COR-L47 (cell line): Measurements from ENCODE around the gene ZNF232.
"Not testable (repeated sequence)": the region's sequence is repeated elsewhere in the genome, so short reads cannot be mapped to it uniquely, and the experiment has no call there.

Source experiments
- DNase-seq: peaks from one replicate; lab custom pipeline; 2025; lab: John Stamatoyannopoulos, UW

The ZNF232 gene

GRCh38 chr17:5129770-5130169 is 18.1 kb upstream of the ZNF232 start:
- not testable (repeated sequence) for DNase-seq

DNA sequence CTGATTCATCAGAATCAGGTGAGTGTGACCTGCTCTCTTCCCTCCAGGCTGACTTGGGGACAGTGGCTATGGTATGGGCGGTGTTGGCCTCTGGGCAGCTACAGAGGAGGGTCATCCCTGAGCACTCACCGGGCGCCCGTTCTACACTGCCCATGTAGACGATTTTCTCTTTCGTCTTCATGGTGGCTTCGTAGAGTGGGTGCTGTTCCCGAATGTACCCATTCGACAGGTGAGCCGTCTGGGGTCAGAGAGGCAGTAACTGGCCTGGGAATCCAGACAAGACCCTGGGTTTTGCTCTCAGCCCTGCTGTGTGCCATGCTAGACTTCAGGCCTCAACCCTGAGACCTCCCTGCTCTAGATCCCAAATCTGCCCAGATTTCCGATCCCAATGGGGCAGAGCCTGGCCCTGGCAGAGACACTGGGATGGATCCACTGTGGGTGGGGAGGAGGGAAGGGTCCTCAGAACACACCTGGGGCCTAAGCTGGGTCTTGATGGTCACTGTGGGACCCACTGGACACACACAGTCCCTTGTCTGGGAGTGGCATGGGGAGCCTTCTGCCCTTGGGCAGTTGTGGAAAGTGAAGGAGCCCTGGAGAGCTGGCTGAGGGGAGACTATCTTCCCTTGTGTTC is 17.3 kb upstream of the ZNF232 start:
- no peak for DNase-seq

DNA sequence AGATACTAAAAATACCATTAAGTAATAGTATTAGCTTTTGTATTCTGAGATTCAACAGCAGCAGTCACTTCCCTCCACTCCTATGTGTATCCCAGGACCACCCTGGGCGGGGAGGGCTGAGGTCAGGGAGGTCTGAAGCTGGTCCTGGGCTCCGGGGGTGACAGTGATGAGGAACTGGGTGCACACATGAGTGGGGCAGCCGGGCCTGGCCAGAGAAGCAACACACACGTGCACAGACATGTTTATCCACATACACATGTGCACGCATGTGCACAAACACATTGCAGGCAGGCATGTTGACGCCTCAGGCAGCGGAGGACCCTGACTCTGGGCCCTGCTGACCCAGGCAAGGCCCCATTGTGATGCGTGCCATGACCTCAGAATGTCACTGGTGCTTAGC is 16.7 kb upstream of the ZNF232 start:
- not testable (repeated sequence) for DNase-seq

DNA sequence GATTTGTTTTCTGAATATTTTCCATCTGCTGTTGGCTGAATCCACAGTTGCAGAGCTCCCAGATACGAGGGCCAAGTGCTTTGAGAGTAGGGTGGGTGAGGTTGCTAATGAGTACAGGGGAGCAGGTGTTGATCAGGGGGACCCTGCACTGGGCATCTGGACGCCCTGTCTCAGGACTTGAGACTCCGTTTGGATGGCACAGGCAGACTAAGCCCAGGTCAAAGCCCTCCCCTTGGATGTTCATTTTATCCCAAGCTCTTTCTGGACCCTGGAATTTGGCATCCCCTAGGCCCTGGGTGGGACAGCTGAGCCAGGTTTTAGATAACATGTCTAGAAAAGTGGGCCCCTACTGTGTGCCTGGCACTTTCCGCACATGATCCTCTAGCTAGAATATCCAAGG is 16.2 kb upstream of the ZNF232 start:
- DNase-seq, result no peak

- DNase-seq, result no peak
These were observed 15.2 kb upstream of the ZNF232 start for GRCh38 chr17:5126719-5127488.

DNA sequence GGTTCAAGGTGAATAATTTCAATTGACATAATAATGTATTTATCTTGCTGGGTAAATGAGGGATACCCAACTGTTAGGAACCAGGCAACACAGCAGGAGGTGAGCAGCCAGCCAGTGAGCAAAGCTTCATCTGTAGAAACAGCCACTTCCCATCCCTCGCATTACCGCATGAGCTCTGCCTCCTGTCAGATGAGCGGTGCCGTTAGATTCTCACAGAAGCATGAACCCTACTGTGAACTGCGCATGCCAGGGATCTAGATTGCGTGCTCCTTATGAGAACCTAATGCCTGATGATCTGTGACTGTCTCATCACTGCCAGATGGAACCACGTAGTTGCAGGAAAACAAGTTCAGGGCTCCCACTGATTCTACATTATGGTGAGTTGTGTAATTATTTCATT is 13.2 kb upstream of the ZNF232 start:
- not testable (repeated sequence) for DNase-seq

GRCh38 chr17:5124125-5124760 is 12.6 kb upstream of the ZNF232 start:
- not testable (repeated sequence) for DNase-seq

DNA sequence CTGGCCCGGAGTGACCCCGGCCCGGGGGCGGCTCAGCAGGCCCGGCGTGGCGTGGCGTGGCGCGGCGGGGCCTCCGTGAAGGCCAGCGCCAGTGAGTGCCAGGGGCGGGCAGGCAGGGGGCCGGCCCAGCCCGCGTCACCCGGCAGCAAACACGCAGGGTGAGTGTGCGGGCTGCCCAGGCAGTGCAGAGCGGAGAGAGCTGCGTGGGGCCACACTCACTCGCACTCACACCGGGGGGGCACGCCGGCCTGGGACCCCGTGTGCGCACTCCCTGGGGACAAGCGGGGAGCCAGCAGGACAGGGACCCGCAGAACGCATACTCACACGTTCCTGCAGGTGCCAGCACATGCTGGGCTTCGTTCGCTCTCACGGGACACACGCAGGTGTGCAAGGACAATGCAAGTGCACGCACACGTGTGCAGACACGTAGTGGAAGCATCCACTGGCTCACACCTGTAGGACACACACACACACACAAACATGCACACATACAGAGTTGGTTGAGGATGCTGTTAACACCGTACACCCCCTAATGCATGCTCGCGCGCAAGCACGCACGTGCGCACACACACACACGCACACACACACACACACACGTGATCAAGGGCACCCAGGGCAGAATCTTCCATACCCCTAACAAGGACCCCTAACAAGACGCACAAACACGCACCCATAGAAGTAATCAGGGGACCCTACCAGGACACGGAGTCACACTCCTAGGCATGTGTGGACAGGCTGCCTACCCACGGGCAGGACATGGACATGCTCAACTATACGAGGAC is 11.9 kb upstream of the ZNF232 start:
- DNase-seq, result no peak

- peak; percentile 7 for DNase-seq
These were observed 11.1 kb upstream of the ZNF232 start for GRCh38 chr17:5122586-5123342.

- not testable (repeated sequence) for DNase-seq
These were observed 10.4 kb upstream of the ZNF232 start for GRCh38 chr17:5122056-5122455.

DNA sequence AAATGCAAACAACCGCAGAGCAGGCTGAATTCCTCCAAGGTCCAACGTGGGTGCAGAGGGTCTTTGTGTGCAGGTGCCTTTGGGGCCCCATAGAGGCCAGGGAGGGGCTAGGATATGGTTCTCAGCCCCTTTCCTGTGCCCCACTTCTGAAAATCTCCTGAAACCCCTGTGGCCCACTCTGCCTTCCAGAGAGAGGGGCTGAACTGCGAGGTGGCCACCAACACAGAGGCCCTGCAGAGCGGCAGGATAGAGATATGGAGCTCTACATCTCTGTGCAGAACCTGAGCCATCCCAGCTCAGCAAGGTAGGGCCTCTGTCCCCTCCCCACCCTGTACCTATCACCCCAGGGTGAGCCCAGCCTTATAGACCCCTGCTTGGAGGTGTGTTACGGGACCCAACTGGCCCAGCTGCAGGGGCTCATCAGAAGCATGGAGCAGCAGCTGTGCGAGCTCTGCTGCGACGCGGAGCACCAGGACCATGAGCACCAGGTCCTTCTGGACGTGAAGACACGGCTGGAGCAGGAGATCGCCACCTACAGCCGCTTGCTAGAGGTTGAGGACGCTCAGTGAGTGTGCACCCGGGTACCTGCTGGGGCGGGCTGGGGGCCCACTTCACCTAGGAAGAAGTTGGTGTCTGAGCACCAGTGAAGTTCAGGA is 9.6 kb upstream of the ZNF232 start:
- DNase-seq, result no peak

DNA sequence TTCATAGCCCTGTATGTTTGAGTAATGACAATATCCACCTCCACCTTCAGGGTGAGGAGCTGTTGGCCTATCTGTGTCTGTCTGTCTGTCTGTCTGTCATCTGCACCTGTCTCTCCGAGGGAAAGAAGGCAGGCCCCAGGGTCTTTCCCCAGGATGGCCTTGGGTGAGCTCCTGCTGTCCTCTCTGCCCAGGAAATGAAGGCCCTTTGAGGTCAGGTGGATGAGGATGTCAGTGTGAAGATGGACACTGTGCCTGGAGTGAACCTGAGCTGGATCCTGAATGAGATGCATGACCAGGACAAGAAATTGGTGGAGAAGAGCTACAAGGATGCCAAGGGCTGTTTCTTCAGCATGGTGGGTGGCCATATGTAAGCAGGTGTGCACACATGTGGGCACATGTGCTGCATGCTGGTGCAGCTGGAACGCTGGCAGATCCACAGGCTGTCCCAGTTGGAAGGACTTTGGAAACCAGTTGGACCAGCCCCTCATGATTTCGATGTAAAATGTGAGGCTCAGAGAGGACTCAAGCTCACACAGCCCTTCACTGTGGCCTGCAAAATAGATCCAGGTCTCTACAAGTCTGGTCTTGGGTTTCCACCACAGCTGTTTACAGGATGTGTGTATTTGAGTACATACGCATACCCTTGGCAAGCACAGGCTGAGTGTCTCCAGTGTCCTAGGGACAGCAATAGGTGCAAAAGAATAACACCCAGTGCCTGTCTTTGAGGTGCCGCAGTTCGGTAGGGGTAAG is 8.9 kb upstream of the ZNF232 start:
- not testable (repeated sequence) for DNase-seq

DNA sequence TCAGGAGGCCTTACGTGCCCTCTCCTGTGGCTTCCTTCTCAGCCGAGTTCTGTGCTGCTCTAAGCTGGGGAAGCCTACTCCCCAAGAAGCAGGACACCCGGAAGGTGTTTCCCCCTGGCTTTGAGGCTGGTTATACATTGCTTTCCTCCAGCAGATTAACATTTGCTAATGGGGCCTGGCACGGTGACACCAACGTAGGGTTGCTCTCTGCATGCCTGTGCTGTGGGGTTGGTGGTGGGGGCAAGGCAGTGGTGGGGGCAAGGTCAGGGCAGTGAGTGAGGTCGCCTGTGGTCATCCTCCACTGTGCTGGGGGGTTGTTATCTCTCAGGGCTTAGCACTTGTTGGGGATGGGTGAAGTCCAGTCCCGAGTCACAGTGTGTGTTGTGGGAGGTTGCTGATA is 8.4 kb upstream of the ZNF232 start:
- no peak for DNase-seq

GRCh38 chr17:5118219-5118618 is 6.5 kb upstream of the ZNF232 start:
- DNase-seq, result no peak

- no peak for DNase-seq
These were observed 4.3 kb upstream of the ZNF232 start, which contains the start of gene USP6 for GRCh38 chr17:5115673-5116651. Gene USP6, plus strand, starts transcription at chr17:5116032. Its CDS starts 14,336 bp downstream, at chr17:5130368.

- DNase-seq, result no peak
These were observed 862 bp downstream of the ZNF232 start for GRCh38 chr17:5110816-5111215.

DNA sequence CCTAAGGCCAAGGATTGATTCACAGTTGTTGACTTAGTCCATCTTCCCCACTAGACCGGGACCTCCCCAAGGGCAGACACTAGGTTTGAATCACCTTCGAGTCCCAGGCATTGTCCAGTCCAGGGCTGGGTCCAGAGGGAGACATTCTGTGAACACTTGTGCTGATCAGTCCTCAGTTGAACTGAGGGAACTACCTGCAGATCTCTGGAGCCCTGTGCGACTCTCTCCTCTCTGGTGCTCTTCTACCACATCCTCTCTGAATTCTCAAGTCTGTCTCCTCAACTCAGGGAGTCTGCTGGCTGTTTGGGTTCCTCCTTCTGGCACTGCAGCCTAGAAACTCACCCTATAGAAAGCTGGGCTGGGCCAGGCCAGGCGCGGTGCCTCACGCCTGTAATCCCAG is 10.8 kb downstream of the ZNF232 start:
- no peak for DNase-seq

DNA sequence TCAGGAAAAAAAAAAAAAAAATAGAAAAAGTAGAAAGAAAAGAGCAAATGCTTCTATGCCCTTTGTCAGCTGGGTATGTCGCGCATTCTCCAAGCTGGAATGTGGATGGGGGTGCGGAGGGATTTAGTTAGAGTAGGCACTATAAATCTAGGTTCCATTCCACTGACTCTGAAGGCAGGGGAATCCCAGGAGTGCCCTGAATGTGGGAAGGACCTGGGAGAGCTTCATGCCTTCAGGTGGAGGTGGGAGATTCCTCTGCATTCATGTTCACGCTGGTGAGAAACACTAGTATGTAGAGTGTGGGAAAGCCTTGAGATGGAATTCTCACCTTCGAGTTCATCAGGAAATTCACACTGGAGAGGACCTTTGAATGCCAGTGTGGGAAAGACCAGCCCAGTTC is 12.4 kb downstream of the ZNF232 start:
- no peak for DNase-seq
